H1 (cell line): ENCODE measurements around the gene SMIM41. TPM values are rescaled to one million over a fixed set of nuclear protein-coding genes. Genes with fewer than 3 reads are reported as not detected.

Experiments used
- polyA plus RNA-seq, 7 experiments: library from polyadenylated mRNA; depleted of rRNA in 3 of 7; stranded (reverse) in 5 of 7; unstranded in 2 of 7; fragments of >200 nt in 5 of 7; fragments of 200-250 nt in 2 of 7; gene quantifications; 1 replicate in 5 of 7; 2 replicates in 1 of 7; 4 replicates in 1 of 7; pipeline versions ENCODE4 v1.2.1 to v1.2.3, GENCODE V29; 2011 to 2013; ENCODE audit warnings: missing spikeins in 2 of 7, mixed read lengths in 2 of 7
- total RNA-seq: library from RNA; stranded (reverse); fragmentation: NEBNext Ultra II Directional; extraction: Animal tissue kit (Norgen Biotek cat#: 25700); gene quantifications from 2 replicates; pipeline ENCODE4 v1.2.1, GENCODE V29; 2021
- TF ChIP-seq, protein P1 (sequence below): fragments of 300-600 bp; sonication (generic); IDR thresholded peaks from 2 replicates; pipeline ENCODE4 v1.7.1; 2012; ENCODE audit warnings: low read length, moderate library complexity, mild to moderate bottlenecking, inconsistent platforms; ENCODE audit not compliant: insufficient replicate concordance

The SMIM41 gene
- total and polyA plus RNA-seq, 2 of the 8 experiments (the other 6 are each of a cell fraction or from before 2014, with no cell fraction given): 0.28 to 0.98 TPM

DNA sequence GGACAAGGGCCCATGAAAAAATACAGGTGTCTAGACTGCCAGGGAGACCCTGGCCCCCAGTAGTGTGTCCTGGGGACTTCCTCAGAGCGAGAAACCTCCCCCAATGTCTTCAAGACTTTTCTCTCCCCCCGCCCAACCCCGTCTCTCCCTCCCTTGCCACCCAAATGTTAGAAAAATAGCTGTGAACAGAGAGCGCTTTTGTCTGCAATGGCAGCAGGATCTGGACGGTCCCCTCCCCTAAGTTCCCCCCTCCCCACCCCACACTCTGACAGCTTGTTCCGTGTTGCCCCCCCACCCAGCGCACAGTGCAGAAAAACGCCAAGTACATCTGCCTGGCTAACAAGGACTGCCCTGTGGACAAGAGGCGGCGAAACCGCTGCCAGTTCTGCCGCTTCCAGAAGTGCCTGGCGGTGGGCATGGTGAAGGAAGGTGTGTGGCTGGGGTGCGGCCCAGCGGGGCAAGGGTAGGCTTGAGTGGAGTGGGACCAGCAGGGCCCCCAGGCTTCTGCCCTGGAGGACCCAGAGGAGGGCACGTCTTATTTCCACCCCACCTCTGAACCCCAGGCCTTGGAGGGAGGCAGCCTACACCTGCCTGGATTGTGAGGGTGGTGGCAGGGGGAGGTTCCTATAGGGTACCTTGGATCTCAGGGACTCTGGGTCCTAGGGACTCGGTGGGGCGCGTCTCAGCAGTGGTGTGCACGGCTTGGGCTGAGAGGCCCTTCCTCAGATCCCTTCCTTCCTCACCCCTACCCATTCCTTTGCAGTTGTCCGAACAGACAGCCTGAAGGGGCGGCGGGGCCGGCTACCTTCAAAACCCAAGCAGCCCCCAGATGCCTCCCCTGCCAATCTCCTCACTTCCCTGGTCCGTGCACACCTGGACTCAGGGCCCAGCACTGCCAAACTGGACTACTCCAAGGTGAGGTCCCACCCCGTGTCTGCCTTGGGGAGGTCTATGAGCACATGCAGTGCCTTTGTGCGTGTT is 23.5 kb upstream of the SMIM41 start (continued):
- TF ChIP-seq, protein P1, sequence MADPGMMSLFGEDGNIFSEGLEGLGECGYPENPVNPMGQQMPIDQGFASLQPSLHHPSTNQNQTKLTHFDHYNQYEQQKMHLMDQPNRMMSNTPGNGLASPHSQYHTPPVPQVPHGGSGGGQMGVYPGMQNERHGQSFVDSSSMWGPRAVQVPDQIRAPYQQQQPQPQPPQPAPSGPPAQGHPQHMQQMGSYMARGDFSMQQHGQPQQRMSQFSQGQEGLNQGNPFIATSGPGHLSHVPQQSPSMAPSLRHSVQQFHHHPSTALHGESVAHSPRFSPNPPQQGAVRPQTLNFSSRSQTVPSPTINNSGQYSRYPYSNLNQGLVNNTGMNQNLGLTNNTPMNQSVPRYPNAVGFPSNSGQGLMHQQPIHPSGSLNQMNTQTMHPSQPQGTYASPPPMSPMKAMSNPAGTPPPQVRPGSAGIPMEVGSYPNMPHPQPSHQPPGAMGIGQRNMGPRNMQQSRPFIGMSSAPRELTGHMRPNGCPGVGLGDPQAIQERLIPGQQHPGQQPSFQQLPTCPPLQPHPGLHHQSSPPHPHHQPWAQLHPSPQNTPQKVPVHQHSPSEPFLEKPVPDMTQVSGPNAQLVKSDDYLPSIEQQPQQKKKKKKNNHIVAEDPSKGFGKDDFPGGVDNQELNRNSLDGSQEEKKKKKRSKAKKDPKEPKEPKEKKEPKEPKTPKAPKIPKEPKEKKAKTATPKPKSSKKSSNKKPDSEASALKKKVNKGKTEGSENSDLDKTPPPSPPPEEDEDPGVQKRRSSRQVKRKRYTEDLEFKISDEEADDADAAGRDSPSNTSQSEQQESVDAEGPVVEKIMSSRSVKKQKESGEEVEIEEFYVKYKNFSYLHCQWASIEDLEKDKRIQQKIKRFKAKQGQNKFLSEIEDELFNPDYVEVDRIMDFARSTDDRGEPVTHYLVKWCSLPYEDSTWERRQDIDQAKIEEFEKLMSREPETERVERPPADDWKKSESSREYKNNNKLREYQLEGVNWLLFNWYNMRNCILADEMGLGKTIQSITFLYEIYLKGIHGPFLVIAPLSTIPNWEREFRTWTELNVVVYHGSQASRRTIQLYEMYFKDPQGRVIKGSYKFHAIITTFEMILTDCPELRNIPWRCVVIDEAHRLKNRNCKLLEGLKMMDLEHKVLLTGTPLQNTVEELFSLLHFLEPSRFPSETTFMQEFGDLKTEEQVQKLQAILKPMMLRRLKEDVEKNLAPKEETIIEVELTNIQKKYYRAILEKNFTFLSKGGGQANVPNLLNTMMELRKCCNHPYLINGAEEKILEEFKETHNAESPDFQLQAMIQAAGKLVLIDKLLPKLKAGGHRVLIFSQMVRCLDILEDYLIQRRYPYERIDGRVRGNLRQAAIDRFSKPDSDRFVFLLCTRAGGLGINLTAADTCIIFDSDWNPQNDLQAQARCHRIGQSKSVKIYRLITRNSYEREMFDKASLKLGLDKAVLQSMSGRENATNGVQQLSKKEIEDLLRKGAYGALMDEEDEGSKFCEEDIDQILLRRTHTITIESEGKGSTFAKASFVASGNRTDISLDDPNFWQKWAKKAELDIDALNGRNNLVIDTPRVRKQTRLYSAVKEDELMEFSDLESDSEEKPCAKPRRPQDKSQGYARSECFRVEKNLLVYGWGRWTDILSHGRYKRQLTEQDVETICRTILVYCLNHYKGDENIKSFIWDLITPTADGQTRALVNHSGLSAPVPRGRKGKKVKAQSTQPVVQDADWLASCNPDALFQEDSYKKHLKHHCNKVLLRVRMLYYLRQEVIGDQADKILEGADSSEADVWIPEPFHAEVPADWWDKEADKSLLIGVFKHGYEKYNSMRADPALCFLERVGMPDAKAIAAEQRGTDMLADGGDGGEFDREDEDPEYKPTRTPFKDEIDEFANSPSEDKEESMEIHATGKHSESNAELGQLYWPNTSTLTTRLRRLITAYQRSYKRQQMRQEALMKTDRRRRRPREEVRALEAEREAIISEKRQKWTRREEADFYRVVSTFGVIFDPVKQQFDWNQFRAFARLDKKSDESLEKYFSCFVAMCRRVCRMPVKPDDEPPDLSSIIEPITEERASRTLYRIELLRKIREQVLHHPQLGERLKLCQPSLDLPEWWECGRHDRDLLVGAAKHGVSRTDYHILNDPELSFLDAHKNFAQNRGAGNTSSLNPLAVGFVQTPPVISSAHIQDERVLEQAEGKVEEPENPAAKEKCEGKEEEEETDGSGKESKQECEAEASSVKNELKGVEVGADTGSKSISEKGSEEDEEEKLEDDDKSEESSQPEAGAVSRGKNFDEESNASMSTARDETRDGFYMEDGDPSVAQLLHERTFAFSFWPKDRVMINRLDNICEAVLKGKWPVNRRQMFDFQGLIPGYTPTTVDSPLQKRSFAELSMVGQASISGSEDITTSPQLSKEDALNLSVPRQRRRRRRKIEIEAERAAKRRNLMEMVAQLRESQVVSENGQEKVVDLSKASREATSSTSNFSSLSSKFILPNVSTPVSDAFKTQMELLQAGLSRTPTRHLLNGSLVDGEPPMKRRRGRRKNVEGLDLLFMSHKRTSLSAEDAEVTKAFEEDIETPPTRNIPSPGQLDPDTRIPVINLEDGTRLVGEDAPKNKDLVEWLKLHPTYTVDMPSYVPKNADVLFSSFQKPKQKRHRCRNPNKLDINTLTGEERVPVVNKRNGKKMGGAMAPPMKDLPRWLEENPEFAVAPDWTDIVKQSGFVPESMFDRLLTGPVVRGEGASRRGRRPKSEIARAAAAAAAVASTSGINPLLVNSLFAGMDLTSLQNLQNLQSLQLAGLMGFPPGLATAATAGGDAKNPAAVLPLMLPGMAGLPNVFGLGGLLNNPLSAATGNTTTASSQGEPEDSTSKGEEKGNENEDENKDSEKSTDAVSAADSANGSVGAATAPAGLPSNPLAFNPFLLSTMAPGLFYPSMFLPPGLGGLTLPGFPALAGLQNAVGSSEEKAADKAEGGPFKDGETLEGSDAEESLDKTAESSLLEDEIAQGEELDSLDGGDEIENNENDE: no peak
- TF ChIP-seq, all 59 proteins: peak for 0
